T-helper 9 cell (primary cell): ENCODE results near the gene TBX10.
"Not testable (repeated sequence)": the region's sequence is repeated elsewhere in the genome, so short reads cannot be mapped to it uniquely, and the experiment has no call there.

ENCODE experiments used
- DNase-seq: peaks from one replicate; pipeline ENCODE4 v3.0.0-alpha.2; 2020

Gene TBX10

GRCh38 chr11:67614730-67615714 lies 24.5 kb downstream of the TBX10 start:
- no peak for DNase-seq

GRCh38 chr11:67613960-67614715 lies 25.4 kb downstream of the TBX10 start:
- peak; percentile 69 for DNase-seq

GRCh38 chr11:67613313-67613959 lies 26.1 kb downstream of the TBX10 start:
- no peak for DNase-seq

- DNase-seq, result no peak
Measured at GRCh38 chr11:67612751-67613150, 26.8 kb downstream of the TBX10 start.

DNA sequence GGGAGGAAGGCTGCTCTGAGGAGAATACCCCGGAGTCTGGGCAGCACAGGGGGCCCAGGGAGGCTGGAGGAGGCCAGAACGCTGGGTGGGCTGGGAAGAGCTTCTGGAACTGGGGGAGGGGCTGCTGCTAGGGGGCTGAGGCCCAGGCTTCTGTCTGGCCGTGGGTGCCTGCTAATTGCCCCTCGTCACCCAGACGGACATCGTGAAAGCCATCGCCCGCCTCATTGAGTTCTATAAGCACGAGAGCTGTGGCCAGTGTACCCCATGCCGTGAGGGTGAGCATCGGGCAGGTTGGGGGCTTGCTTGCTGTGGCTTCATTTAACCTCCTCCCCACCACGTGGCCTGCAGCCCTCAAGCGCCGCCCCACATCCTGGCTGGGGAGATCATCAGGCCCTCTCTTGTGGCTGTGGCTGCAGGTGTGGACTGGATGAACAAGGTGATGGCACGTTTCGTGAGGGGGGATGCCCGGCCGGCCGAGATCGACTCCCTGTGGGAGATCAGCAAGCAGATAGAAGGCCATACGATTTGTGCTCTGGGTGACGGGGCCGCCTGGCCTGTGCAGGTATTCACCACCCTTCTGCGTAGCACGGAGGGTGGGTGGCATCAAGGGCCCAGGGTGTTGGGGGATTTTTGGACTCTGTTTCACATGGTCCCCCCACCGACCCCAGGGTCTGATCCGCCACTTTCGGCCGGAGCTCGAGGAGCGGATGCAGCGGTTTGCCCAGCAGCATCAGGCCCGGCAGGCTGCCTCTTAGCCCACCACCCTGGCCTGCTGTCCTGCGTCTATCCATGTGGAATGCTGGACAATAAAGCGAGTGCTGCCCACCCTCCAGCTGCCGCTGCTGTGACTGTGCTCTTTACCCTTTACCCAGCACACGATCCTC lies 27.6 kb downstream of the TBX10 start:
- DNase-seq, result no peak

GRCh38 chr11:67611165-67611564 lies 28.4 kb downstream of the TBX10 start:
- DNase-seq, result no peak

DNA sequence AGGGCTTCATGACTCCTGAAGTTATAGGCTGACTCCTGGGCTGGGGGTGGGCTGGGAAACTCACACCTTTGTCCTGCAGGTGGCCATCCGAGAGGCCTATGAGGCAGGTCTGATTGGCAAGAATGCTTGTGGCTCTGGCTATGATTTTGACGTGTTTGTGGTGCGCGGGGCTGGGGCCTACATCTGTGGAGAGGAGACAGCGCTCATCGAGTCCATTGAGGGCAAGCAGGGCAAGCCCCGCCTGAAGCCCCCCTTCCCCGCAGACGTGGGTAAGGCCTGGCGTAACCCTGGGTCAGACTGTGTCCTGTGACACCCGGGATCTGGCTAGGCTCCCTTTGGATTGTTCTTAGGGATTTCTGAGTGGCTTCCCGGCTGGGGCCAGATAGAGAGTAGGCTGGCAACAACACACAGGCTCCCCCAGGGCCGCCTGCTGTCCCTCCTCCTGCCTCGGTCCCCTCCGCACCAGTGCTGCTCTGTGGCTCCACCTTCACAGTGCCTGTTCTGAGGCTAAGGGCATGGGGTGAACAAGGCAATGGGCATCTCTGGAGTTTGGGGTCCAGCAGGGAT lies 29.2 kb downstream of the TBX10 start:
- no peak for DNase-seq

- DNase-seq, result no peak
Measured at GRCh38 chr11:67609316-67609715, 30.2 kb downstream of the TBX10 start.

- DNase-seq, result no peak
Measured at GRCh38 chr11:67608486-67608885, 31.1 kb downstream of the TBX10 start.

GRCh38 chr11:67607507-67607906 lies 32.1 kb downstream of the TBX10 start:
- no peak for DNase-seq

GRCh38 chr11:67606492-67607295 lies 32.9 kb downstream of the TBX10 start, which contains the start of gene NDUFV1:
Gene NDUFV1, plus strand, starts transcription at chr11:67606936. Its CDS starts 69 bp downstream, at chr11:67607005.
- peak; percentile 94 for DNase-seq

DNA sequence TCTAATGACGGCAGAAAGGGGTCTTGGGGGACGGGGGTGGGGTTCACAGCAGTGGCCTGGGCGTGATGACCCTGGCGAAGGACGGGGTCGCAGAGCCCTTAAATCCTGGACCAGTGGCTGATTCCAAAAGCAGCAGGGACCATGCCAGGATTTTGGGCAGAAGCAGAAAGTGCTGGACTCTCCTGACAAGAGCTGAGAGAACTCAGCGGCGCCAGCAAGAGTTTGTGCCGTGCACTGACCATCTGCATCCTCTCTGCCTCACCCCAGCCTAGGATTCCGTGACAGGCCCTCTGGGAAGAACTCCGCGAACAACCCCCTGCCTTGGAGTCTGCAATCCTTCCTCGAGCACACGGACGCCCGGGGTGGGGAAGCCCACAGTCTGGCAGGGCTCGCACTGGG lies 33.5 kb downstream of the TBX10 start:
- no peak for DNase-seq

GRCh38 chr11:67605231-67606011 lies 34.1 kb downstream of the TBX10 start:
- no peak for DNase-seq

DNA sequence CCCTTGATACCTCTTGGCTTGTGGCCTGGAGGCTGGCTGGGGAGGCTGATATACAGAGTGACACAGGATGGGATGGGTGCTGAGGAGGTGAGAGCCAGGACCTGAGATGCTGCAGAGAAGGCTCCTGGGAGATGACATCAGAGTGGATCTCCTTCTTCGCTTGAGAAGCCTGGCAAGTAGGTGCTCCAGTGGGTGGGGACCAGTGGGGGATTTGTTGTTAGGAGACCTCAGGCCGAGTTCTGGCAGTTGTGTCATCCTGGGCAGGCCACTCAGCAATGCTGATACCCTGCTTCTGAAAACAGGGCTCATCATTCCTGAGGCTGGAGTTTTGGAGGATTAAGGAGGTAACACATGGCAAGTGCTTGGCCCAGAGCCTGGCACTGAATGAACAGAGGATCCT lies 34.7 kb downstream of the TBX10 start:
- DNase-seq, result no peak

- not testable (repeated sequence) for DNase-seq
Measured at GRCh38 chr11:67604119-67604518, 35.4 kb downstream of the TBX10 start.

DNA sequence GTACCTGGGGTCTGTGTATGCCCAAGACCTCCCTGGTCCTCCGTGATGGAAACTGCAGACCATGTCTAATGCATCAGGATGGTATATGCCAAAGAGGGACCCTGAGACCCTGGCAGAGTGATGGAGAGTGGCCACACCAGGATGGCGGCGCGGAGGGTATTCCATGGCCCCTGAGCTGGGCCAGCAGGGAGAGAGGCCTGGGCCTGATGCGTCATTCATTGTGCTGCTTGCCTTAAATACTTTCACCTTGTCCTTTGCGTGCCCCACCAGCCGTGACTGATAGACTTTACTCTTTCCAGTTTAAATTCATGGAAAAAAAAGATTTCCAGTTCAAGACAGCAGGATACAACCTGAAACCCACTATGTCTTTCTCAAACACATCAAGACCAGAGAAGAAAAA lies 38.5 kb downstream of the TBX10 start:
- DNase-seq, result no peak

GRCh38 chr11:67600324-67601029 lies 39.1 kb downstream of the TBX10 start:
- DNase-seq, result no peak

DNA sequence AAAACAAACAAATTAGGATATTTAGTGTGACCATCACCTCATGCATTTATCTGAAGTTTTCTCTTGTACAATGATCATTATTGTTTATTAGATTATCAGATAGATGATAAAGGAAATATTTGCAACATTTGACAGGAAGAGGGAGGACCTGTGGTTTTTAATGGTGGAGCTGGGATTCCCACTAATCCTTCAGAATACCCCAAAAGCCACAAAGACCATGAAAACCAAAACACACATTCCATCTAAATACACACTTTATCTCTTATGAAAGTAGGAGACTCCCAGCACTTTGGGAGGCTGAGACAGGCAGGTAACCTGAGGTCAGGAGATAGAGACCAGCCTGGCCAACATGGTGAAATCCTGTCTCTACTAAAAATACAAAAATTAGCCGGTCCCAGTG lies 40.4 kb downstream of the TBX10 start:
- DNase-seq, result no peak

- DNase-seq, result not testable (repeated sequence)
Measured at GRCh38 chr11:67597963-67598362, 41.6 kb downstream of the TBX10 start.
